Fibroblast of peridontal ligament (primary cell): ENCODE measurements around the gene PARD3.

Source experiments
- DNase-seq: peaks from one replicate; pipeline ENCODE4 v3.0.0-alpha.2; 2010; ENCODE audit errors: extremely low read depth

Gene PARD3

GRCh38 chr10:34223658-34224057 is 591.4 kb downstream of the PARD3 start:
- DNase-seq, result no peak

GRCh38 chr10:34222359-34222758 is 592.7 kb downstream of the PARD3 start:
- no peak for DNase-seq

GRCh38 chr10:34219753-34220548 is 595.1 kb downstream of the PARD3 start:
- no peak for DNase-seq

- DNase-seq, result no peak
These were observed 597.6 kb downstream of the PARD3 start for GRCh38 chr10:34217524-34217923.

- DNase-seq, result no peak
These were observed 598.6 kb downstream of the PARD3 start for GRCh38 chr10:34216348-34216945.

- no peak for DNase-seq
These were observed 601.3 kb downstream of the PARD3 start for GRCh38 chr10:34213805-34214197.

- no peak for DNase-seq
These were observed 601.8 kb downstream of the PARD3 start for GRCh38 chr10:34213193-34213804.

- no peak for DNase-seq
These were observed 607.8 kb downstream of the PARD3 start for GRCh38 chr10:34207343-34207742.

- DNase-seq, result no peak
These were observed 608.2 kb downstream of the PARD3 start for GRCh38 chr10:34206935-34207268.

GRCh38 chr10:34206078-34206934 is 608.8 kb downstream of the PARD3 start:
- no peak for DNase-seq

GRCh38 chr10:34205452-34205851 is 609.6 kb downstream of the PARD3 start:
- no peak for DNase-seq

- DNase-seq, result no peak
These were observed 611.0 kb downstream of the PARD3 start for GRCh38 chr10:34203966-34204630.

- no peak for DNase-seq
These were observed 614.7 kb downstream of the PARD3 start for GRCh38 chr10:34200355-34200901.

- no peak for DNase-seq
These were observed 616.1 kb downstream of the PARD3 start for GRCh38 chr10:34198953-34199352.

GRCh38 chr10:34196058-34196433 is 619.0 kb downstream of the PARD3 start:
- no peak for DNase-seq

GRCh38 chr10:34195364-34196057 is 619.6 kb downstream of the PARD3 start:
- no peak for DNase-seq

- DNase-seq, result peak; percentile 94
These were observed 621.0 kb downstream of the PARD3 start for GRCh38 chr10:34193931-34194626.

GRCh38 chr10:34192646-34193045 is 622.5 kb downstream of the PARD3 start:
- no peak for DNase-seq

- DNase-seq, result no peak
These were observed 623.7 kb downstream of the PARD3 start for GRCh38 chr10:34191406-34191805.

- DNase-seq, result no peak
These were observed 624.5 kb downstream of the PARD3 start for GRCh38 chr10:34190580-34190979.
